GM23248 (cell line): ENCODE data around the gene MITF.

Source experiments
- EZH2 ChIP-seq: fragments of 200-600 bp; sonication (generic); IDR thresholded peaks from 2 replicates; pipeline ENCODE4 v1.6.1; 2018; ENCODE audit warnings: antibody characterized with exemption, mild to moderate bottlenecking; ENCODE audit not compliant: insufficient read depth, poor library complexity, severe bottlenecking
- EZH2phosphoT487 ChIP-seq: fragments of 200-600 bp; sonication (generic); IDR thresholded peaks from 2 replicates; pipeline ENCODE4 v1.6.1; 2018; ENCODE audit warnings: antibody characterized with exemption, moderate library complexity, mild to moderate bottlenecking, low read depth; ENCODE audit not compliant: insufficient read depth

DNA sequence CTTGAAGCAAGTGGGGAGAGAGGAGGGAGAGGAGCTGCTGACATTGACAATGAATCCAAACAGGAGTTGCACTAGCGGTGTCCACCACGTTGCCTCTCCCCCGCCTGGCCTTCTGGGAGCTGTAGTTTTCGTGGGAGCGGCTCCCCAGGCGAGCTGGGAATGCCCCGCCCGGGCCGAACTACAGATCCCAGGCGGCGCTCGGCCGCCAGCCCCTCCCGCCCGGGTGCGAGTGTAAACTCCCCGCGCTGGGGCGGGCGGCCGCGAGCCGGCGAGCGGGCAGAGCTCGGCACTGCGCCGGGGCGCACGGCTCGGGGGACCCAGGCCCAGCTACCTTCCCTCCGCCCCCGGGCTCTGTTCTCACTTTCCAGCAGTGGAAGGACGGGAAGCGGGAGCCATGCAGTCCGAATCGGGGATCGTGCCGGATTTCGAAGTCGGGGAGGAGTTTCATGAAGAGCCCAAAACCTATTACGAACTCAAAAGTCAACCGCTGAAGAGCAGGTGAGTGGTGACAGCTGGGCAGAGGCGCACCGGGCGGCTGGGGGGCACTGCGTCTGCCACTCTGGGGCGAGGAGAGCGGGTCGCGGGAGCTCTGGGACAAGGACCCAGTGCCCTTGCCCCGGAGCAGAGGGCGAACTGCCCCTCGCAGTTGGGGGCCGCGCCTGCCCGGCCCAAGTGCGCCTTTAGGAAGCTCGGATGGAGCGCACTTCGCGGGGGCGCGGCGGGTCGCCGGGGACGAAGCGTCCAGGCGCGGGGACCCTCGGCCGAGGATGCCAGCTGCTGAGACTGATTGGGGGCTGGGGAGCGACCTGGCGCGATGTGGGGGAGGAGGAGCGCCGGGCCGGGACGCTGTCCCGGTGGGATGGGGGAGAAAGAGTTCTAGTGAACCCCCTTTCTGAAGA is at the start of gene MITF:
- TF ChIP-seq EZH2 = no peak
- TF ChIP-seq EZH2phosphoT487 = no peak
